Posterior vena cava (tissue), 2 donors: ENCODE data around the gene TYW1. TPM values are rescaled to one million over a fixed set of nuclear protein-coding genes. Genes with fewer than 3 reads are reported as not detected.
"Not testable (repeated sequence)": the region's sequence is repeated elsewhere in the genome, so short reads cannot be mapped to it uniquely, and the experiment has no call there.

Experiments
- DNase-seq: peaks from one replicate; pipeline ENCODE4 v3.0.0-alpha.2; 2020; ENCODE audit warnings: low spot score
- intact Hi-C, 2 donors: fragments of 100-400 bp; cut with DNase I; formaldehyde crosslinking; loops; one replicate each; pipeline versions ENCODE4 v1.14.1 to v1.14.2; 2022 to 2023
- long read RNA-seq, 2 donors: library from polyadenylated mRNA; unstranded; transcript quantifications; one replicate each; pipeline ENCODE4 v2.0.0, GENCODE V29; 2020 to 2021
- total RNA-seq, 2 donors: library from RNA; stranded (reverse); fragmentation: NEBNext Ultra II Directional; extraction: Animal tissue kit (Norgen Biotek cat#: 25700); gene quantifications; one replicate each; pipeline ENCODE4 v1.2.1, GENCODE V29; 2021
- donor health status: DM: yes; HTN: yes; CAD: no.
- donor health status: DM: yes; HTN: yes; CAD: no.

TYW1 gene
- total RNA-seq: 10 to 100 TPM in 1 of 2 donors, 1 to 10 TPM in 1; 9.4 to 11.5 TPM
- long read RNA-seq, donor 1, partial matches to known transcripts: 1 of 10 reads
- long read RNA-seq, donor 1, other reads (novel, unspliced or antisense): 6 of 10 reads
- long read RNA-seq, donor 2, partial matches to known transcripts: 17 of 23 reads
- long read RNA-seq, donor 2, other reads (novel, unspliced or antisense): 2 of 23 reads

GRCh38 chr7:66996444-66997191 is at the start of gene TYW1:
TYW1 (plus strand) TSS chr7:66996833; CDS start chr7:66996979, 146 bp downstream.
- DNase-seq: peak; percentile 99
- intact Hi-C loops: not testable (repeated sequence)

GRCh38 chr7:66948480-66949109 is 48.0 kb upstream of the TYW1 start:
- DNase-seq: peak; percentile 63
- intact Hi-C loops: no loop called here

GRCh38 chr7:66950311-66950710 is 46.3 kb upstream of the TYW1 start:
- intact Hi-C loops: no loop called here
- no peak for DNase-seq

GRCh38 chr7:66950763-66951162 is 45.9 kb upstream of the TYW1 start:
- intact Hi-C loops: loop anchor here in 1 of 2 donors (1.0 kb wide), 1 partner anchor 43 kb away; no protein-coding TSS in a partner anchor
- peak; percentile 35 for DNase-seq

GRCh38 chr7:66952343-66953043 is 44.1 kb upstream of the TYW1 start:
- peak; percentile 48 for DNase-seq
- intact Hi-C loops: no loop called here

GRCh38 chr7:66953044-66953427 is 43.6 kb upstream of the TYW1 start:
- intact Hi-C loops: no loop called here
- DNase-seq: peak; percentile 41

GRCh38 chr7:66957595-66958290 is 38.9 kb upstream of the TYW1 start:
- DNase-seq: peak; percentile 60
- intact Hi-C loops: no loop called here

- DNase-seq: peak; percentile 64
- intact Hi-C loops: no loop called here
These were observed 37.9 kb upstream of the TYW1 start for GRCh38 chr7:66958538-66959350.

- peak; percentile 26 for DNase-seq
- intact Hi-C loops: no loop called here
These were observed 36.4 kb upstream of the TYW1 start for GRCh38 chr7:66960192-66960591.

GRCh38 chr7:66961096-66961495 is 35.5 kb upstream of the TYW1 start:
- intact Hi-C loops: no loop called here
- peak; percentile 68 for DNase-seq

GRCh38 chr7:66964411-66964810 is 32.2 kb upstream of the TYW1 start:
- peak; percentile 5 for DNase-seq
- intact Hi-C loops: no loop called here

- intact Hi-C loops: no loop called here
- peak; percentile 34 for DNase-seq
These were observed 29.6 kb upstream of the TYW1 start for GRCh38 chr7:66967029-66967428.

GRCh38 chr7:66969001-66969400 is 27.6 kb upstream of the TYW1 start:
- intact Hi-C loops: not testable (repeated sequence)
- DNase-seq: peak; percentile 18

GRCh38 chr7:66970310-66970709 is 26.3 kb upstream of the TYW1 start:
- intact Hi-C loops: no loop called here
- peak; percentile 51 for DNase-seq

GRCh38 chr7:66974986-66975590 is 21.5 kb upstream of the TYW1 start:
- intact Hi-C loops: no loop called here
- peak; percentile 63 for DNase-seq

GRCh38 chr7:66978312-66978711 is 18.3 kb upstream of the TYW1 start:
- DNase-seq, intact Hi-C loops: not testable (repeated sequence)

- intact Hi-C loops, DNase-seq: not testable (repeated sequence)
These were observed 17.6 kb upstream of the TYW1 start for GRCh38 chr7:66979013-66979412.

GRCh38 chr7:66980336-66980735 is 16.3 kb upstream of the TYW1 start:
- intact Hi-C loops, DNase-seq: not testable (repeated sequence)
